Measurements from ENCODE around the gene ATP11A. TPM values are rescaled to one million over a fixed set of nuclear protein-coding genes. Genes with fewer than 3 reads are reported as not detected.

The ATP11A gene
- total RNA-seq, 6 experiments from 2014 or later, result 24.3 to 57.4 (median 33.1) TPM

DNA sequence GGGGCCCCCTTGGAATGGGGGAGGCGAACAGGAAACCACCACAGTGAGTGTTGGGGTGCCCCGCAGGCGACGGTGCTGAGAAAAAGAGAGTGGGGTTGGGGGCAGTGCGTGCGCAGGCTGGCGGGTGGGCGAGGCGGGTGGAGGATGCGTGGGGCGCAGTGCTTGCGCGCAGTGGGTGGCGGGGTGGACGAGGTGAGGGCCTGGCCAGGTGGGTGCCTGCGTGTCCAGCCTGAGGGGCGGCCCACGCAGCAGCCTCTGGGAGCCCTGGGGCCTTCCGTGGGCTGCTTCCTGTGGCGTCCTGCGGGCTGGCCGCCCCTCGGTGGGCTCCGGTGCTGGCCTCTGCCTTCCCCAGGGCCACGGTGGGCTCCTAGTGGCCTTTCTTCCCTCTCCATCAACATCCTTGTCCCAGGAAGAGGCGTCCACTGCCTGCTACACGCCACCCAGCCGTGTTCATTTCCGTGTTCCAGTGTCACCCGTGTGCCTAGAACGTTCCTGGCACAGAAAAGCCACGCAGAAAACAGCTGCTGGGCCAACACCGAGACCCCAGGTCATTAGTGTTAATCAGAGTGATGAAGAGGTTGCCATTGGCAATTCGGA is 7.1 kb downstream of the ATP11A start:
- no peak overlapping the region for H3K27ac ChIP-seq
- peaks cover 0 to 32% (median 3%) of the 10 kb centered on the region in 4 donors for H3K4me1 ChIP-seq
- ATAC-seq (no peak), DNase-seq (peak in 1 of 3 donors; percentile 44)
- TF ChIP-seq, protein P1, sequence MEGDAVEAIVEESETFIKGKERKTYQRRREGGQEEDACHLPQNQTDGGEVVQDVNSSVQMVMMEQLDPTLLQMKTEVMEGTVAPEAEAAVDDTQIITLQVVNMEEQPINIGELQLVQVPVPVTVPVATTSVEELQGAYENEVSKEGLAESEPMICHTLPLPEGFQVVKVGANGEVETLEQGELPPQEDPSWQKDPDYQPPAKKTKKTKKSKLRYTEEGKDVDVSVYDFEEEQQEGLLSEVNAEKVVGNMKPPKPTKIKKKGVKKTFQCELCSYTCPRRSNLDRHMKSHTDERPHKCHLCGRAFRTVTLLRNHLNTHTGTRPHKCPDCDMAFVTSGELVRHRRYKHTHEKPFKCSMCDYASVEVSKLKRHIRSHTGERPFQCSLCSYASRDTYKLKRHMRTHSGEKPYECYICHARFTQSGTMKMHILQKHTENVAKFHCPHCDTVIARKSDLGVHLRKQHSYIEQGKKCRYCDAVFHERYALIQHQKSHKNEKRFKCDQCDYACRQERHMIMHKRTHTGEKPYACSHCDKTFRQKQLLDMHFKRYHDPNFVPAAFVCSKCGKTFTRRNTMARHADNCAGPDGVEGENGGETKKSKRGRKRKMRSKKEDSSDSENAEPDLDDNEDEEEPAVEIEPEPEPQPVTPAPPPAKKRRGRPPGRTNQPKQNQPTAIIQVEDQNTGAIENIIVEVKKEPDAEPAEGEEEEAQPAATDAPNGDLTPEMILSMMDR (IDR thresholded peaks at IDR 0.05), result no peak
- TF ChIP-seq POLR2A (IDR thresholded peaks at IDR 0.05), result no peak
- H3K27me3 ChIP-seq, result no peaks in the 10 kb centered on the region
- no peak overlapping the region for H3K4me3 ChIP-seq
- 93% methylated on average over 16 of the region's 34 CpGs for WGBS (ENCODE audit: insufficient coverage, low coverage, low lambda C conversion rate, missing lambda C conversion rate)
- intact Hi-C loops (cut with DNase I), result no loop called here
- no peaks in the 10 kb centered on the region for H3K9me3 ChIP-seq
- no peaks in the 10 kb centered on the region for H3K36me3 ChIP-seq

DNA sequence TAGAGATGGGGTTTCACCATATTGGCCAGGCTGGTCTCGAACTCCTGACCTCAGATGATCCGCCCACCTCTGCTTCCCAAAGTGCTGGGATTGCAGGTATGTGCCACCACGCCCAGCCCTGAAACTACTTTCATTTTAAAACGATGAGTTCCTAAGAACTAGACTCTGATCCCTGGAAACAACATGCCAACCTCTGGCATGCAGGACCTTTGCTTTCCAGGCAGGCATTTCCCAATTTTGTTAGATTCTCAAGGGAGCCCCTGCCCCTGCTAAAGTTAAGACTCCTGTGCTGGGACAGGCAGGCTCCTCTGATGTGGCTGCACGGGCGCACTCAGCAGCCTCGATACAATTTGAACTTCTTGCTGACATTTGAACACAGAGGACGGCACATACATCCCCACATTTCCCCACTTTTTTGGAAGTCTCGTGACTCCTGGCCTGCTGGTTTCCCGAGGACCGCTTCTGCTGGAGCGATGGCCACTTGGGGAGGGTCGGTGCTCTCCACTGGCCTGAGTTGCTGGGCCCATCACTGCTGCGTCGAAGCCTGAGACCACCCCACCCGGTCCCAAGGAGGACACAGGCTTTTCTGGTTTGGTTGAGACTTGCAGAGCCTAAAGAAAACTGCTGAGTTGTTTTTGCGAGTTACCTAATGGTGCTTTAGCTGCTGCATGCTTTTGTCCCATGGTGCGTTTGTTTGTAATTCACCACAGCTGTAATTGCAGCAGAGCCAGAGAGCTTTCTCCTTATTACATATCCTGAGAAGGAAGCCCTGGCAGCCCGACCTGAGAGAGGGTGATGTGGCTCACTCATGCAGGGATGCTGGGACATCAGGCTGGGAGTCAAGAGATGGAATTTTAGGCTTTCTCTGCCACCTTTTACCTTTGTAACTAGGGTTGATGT is 8.2 kb downstream of the ATP11A start:
- H3K4me1 ChIP-seq, result peaks cover 0 to 25% (median 0%) of the 10 kb centered on the region in 4 donors
- ATAC-seq, result peak; percentile 72 to 83 (median 79)
- intact Hi-C loops (cut with DNase I), result no loop called here
- WGBS (ENCODE audit: insufficient coverage, low coverage, low lambda C conversion rate, missing lambda C conversion rate), result 24% methylated on average over 12 of the region's 19 CpGs
- no peaks in the 10 kb centered on the region for H3K27me3 ChIP-seq
- peak overlapping the region in 1 of 3 donors; percentile 1 for H3K4me3 ChIP-seq
- H3K36me3 ChIP-seq, result no peaks in the 10 kb centered on the region
- TF ChIP-seq POLR2A (IDR thresholded peaks at IDR 0.05), result no peak
- TF ChIP-seq, protein P1 (IDR thresholded peaks at IDR 0.05), result no peak
- H3K27ac ChIP-seq, result peak overlapping the region in 2 of 3 donors; percentile 18 to 53
- DNase-seq, result peak in 1 of 3 donors; percentile 58
- H3K9me3 ChIP-seq, result no peaks in the 10 kb centered on the region

DNA sequence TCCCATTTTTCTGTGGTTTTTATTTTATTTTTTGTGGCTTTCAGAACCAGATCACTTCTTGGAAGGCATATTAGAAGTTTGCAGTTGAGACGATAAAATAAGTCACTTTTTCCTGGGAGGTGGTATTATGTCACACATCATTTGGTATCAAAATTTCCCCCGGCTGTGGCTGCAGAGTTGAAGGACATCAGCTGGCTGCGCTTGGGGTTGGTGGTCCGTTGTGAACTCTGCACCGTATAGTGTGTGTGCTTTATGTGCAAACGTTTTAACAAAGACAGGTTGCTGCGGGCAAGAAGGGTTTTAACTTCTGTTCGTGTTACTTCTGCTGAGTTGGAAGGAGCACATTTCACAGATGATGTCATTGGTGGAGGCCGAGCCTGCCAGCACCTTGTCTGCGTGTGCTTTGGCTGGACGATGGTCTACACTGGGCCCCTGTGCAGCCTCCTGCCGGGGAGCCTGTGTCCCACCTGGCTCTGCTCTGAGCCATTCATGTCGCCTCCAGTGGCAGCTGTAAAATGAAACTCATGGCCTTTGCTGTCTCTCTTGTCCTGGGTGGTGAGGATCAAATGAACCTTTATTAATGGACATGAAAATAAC is 9.6 kb downstream of the ATP11A start:
- H3K4me1 ChIP-seq, result peaks cover 0 to 17% (median 0%) of the 10 kb centered on the region in 4 donors
- H3K36me3 ChIP-seq, result no peaks in the 10 kb centered on the region
- 78% methylated on average over 8 of the region's 13 CpGs for whole genome bisulfite sequencing (ENCODE audit: insufficient coverage, low coverage, low lambda C conversion rate, missing lambda C conversion rate)
- H3K9me3 ChIP-seq, result no peaks in the 10 kb centered on the region
- H3K4me3 ChIP-seq, result no peak overlapping the region
- no peaks in the 10 kb centered on the region for H3K27me3 ChIP-seq
- intact Hi-C loops (cut with DNase I), result no loop called here
- H3K27ac ChIP-seq, result no peak overlapping the region
- TF ChIP-seq, protein P1 (IDR thresholded peaks at IDR 0.05), result no peak
- no peak for TF ChIP-seq POLR2A (IDR thresholded peaks at IDR 0.05)
- DNase-seq (no peak), ATAC-seq (no peak)

DNA sequence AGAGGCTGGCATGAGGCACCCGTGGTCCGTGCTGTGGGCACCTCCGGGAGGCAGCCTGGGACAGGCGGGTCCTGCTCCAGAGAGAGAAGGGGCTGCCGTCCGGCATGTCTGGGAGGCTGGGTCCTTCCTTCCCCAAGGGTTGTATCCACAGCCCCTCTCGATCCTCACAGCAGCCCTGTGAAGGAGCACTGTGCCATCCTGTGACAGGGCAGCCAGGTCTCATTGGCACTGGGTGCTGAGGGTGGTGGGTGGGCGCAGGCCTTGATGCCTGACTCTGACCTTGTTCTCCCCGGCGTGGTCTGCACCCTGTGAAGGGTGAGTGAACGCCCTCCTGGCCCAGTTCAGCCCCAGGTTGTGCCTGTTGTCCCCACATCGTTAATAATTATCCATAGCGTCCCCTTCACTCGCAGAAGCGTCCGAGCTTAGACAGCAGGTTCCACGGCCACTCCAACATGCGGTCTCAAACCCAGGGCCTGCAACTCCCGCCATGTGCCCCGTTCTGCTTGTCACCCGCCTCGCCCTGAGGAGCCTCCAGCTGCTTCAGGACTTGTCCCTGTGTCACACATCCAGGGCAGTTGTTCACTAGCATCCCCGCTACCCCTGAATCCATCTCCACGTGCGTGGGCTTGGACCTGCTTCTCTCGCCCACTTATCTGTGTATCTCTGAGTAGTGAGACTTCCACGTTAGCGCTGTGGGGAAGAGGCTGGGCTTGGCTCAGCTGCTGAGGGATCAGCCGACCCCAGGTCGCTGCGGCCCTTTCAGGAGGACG is 10.6 kb downstream of the ATP11A start:
- no peak for TF ChIP-seq POLR2A (IDR thresholded peaks at IDR 0.05)
- TF ChIP-seq, protein P1 (IDR thresholded peaks at IDR 0.05), result no peak
- H3K4me1 ChIP-seq, result peaks cover 0 to 16% (median 0%) of the 10 kb centered on the region in 4 donors

More for the DNA sequence above, 10.6 kb downstream of the ATP11A start:
- Histone ChIP-seq H3K4me3 (no peak overlapping the region), H3K9me3 (no peaks in the 10 kb centered on the region), H3K27ac (no peak overlapping the region), H3K36me3 (no peaks in the 10 kb centered on the region), H3K27me3 (no peaks in the 10 kb centered on the region)
- 92% methylated on average over 14 of the region's 32 CpGs for WGBS (ENCODE audit: insufficient coverage, low coverage, low lambda C conversion rate, missing lambda C conversion rate)
- intact Hi-C loops (cut with DNase I), result no loop called here
- peak in 1 of 4 donors; percentile 36 for ATAC-seq
- DNase-seq, result peak in 1 of 3 donors; percentile 37
